Measurements from ENCODE around the gene BMP6. TPM values are rescaled to one million over a fixed set of nuclear protein-coding genes. Genes with fewer than 3 reads are reported as not detected.
A peak's percentile ranks its signal among the peaks of the same experiment; 100 is the strongest.

The BMP6 gene
- total and polyA plus RNA-seq, 11 donors: 1.1 to 5.1 (median 2.7) TPM

DNA sequence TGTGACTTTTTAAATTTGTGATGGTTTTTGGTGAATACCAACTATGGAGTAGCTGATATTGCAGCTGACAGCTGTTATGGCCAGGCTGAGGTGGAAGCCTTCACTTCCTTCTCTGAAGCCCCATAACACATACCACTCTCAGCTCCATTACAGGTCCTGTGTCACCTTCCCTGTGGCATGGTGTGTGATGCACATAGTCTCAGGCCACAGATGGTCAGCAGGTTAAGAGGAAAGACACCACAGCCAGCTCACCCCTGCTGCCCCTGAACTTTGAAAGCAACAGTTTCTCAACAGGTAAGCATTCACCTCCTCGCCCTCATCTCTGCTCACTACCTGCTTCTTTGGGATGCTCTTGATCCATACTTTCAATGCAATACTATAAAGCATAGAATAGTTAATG lies 177.0 kb downstream of the BMP6 start:
- no peaks in the 10 kb centered on the region for H3K9me3 ChIP-seq
- intact Hi-C loops (cut with DNase I): loop anchor here in 3 of 10 donors (10.0 kb wide), 2 partner anchors 92 to 162 kb away; partner anchors contain the start of gene BLOC1S5 (in 2 of the 3)
- H3K27ac ChIP-seq: no peak overlapping the region
- WGBS, 4 donors: 91 to 100% (median 95%) methylated on average over 1 of the region's 1 CpG
- H3K36me3 ChIP-seq: peaks cover 0 to 69% (median 66%) of the 10 kb centered on the region in 9 donors
- ATAC-seq: no peak
- no peak overlapping the region for H3K4me3 ChIP-seq
- no peaks in the 10 kb centered on the region for H3K27me3 ChIP-seq
- no peak for DNase-seq
- peaks cover 0 to 32% (median 13%) of the 10 kb centered on the region in 12 donors for H3K4me1 ChIP-seq
- TF ChIP-seq, protein P1, sequence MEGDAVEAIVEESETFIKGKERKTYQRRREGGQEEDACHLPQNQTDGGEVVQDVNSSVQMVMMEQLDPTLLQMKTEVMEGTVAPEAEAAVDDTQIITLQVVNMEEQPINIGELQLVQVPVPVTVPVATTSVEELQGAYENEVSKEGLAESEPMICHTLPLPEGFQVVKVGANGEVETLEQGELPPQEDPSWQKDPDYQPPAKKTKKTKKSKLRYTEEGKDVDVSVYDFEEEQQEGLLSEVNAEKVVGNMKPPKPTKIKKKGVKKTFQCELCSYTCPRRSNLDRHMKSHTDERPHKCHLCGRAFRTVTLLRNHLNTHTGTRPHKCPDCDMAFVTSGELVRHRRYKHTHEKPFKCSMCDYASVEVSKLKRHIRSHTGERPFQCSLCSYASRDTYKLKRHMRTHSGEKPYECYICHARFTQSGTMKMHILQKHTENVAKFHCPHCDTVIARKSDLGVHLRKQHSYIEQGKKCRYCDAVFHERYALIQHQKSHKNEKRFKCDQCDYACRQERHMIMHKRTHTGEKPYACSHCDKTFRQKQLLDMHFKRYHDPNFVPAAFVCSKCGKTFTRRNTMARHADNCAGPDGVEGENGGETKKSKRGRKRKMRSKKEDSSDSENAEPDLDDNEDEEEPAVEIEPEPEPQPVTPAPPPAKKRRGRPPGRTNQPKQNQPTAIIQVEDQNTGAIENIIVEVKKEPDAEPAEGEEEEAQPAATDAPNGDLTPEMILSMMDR (IDR thresholded peaks at IDR 0.05): no peak
- TF ChIP-seq POLR2A (IDR thresholded peaks at IDR 0.05): no peak

DNA sequence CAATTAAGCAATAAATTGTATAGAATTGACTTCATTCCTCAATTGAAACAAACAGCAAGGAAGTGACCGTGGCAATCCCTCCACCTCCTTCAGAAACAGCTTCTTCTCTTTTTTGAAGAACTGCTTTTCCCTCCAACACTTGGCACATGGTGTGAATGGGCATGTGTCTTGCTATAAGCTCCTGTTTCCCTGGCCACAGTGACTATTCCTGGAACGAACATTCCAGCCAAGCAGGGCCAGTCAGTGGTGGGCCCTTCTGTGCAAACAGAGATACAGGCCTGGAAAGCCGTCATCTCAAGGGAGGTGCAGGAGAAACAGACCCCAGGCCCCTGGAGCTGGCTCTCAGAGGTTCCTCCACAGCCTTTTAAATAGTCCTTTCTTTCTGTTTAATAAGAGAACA lies 177.8 kb downstream of the BMP6 start:
- Histone ChIP-seq H3K27me3 (no peaks in the 10 kb centered on the region), H3K27ac (no peak overlapping the region), H3K36me3 (peaks cover 0 to 61% (median 58%) of the 10 kb centered on the region in 9 donors), H3K9me3 (no peaks in the 10 kb centered on the region), H3K4me1 (peaks cover 0 to 37% (median 13%) of the 10 kb centered on the region in 12 donors), H3K4me3 (no peak overlapping the region)
- TF ChIP-seq, protein P1 (IDR thresholded peaks at IDR 0.05): no peak
- no peak for TF ChIP-seq POLR2A (IDR thresholded peaks at IDR 0.05)
- 64 to 75% (median 72%) methylated on average over 3 of the region's 3 CpGs for WGBS, 4 donors
- ATAC-seq: peak in 2 of 4 donors; percentile 56 to 62
- intact Hi-C loops (cut with DNase I): loop anchor here in 3 of 10 donors (10.0 kb wide), 2 partner anchors 91 to 161 kb away; partner anchors contain the start of gene BLOC1S5 (in 2 of the 3)
- DNase-seq: no peak

DNA sequence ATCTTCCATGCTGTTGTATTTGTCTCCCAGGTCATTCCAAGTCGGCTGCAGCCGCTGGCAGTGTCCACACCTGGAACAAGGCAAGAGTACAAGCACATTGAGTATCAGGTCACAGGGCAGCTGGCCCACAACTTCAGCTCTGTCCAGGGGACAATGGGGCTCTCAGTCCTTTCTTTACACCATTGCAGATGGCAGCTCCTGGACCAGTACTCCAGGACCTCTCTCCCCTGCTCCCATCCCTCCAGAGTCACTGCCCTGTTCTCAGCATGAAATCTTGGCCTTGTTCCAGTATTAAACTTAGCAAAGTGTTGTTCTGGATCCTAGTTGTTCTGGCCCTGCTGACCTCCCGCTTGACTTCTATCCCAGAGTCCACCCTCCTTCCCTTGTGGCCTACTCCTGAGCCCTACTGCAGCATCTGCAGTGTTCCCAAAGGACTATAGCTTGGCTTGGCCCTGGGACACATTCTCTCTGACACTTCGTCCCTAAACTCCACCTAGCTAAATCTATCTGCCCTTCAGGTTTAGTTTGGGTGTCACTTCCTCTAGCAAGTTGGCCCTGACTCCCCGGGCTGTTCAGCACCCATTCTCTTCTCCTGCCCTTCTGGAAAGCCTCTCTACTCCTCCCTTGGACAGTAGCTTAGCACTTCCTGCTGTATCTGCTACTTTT lies 178.9 kb downstream of the BMP6 start:
- H3K4me3 ChIP-seq: no peak overlapping the region
- no peaks in the 10 kb centered on the region for H3K9me3 ChIP-seq
- ATAC-seq (peak; percentile 47 to 74 (median 60)), DNase-seq (no peak)
- TF ChIP-seq POLR2A (IDR thresholded peaks at IDR 0.05): no peak
- TF ChIP-seq, protein P1 (IDR thresholded peaks at IDR 0.05): no peak
- peaks cover 0 to 50% (median 48%) of the 10 kb centered on the region in 9 donors for H3K36me3 ChIP-seq
- intact Hi-C loops (cut with DNase I): loop anchor here in 5 of 10 donors (5.0 to 10.0 kb wide), 5 partner anchors 88 to 177 kb away; partner anchors contain the start of genes BLOC1S5 (in 2 of the 5) and BMP6 (in 1 of the 5)
- peaks cover 0 to 47% (median 22%) of the 10 kb centered on the region in 12 donors for H3K4me1 ChIP-seq
- peak overlapping the region in 1 of 12 donors; percentile 2 for H3K27ac ChIP-seq
- H3K27me3 ChIP-seq: no peaks in the 10 kb centered on the region
- WGBS, 4 donors: 61 to 71% (median 68%) methylated on average over 5 of the region's 5 CpGs

DNA sequence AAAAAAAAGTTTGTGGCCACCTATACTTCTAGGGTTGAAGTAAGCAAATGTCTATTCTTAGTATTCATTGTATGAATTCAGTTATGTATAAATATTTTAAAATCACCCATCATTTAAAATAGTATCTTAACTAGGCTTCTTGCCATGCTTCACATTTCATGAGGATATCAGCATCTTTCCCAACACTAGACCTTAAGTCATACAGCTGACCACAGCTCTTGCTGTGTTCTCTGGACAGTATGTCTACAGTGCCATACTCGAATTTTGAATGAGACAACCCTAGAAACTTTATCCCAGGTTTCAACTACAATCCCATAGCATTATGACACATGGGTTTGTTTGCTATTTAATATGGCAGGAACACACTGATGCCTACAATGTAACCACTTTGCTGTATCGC lies 179.5 kb downstream of the BMP6 start:
- ATAC-seq (no peak), DNase-seq (no peak)
- intact Hi-C loops (cut with DNase I): loop anchor here in 5 of 10 donors (5.0 to 10.0 kb wide), 5 partner anchors 87 to 178 kb away; partner anchors contain the start of genes BLOC1S5 (in 2 of the 5) and BMP6 (in 1 of the 5)
- TF ChIP-seq, protein P1 (IDR thresholded peaks at IDR 0.05): no peak
- no peak for TF ChIP-seq POLR2A (IDR thresholded peaks at IDR 0.05)
- Histone ChIP-seq H3K4me3 (no peak overlapping the region), H3K9me3 (no peaks in the 10 kb centered on the region), H3K27me3 (no peaks in the 10 kb centered on the region), H3K36me3 (peaks cover 0 to 43% (median 41%) of the 10 kb centered on the region in 9 donors), H3K27ac (peak overlapping the region in 1 of 12 donors; percentile 2), H3K4me1 (peaks cover 0 to 49% (median 22%) of the 10 kb centered on the region in 12 donors)
- WGBS, 4 donors: 86 to 93% (median 90%) methylated on average over 2 of the region's 2 CpGs

All from heart left ventricle (tissue), 16 donors.